H1 (cell line): ENCODE measurements around the gene GTF2A2. TPM values are rescaled to one million over a fixed set of nuclear protein-coding genes. Genes with fewer than 3 reads are reported as not detected.

Experiments used
- CTCF ChIA-PET: fragments of 300-600 bp; sonication (Branson Sonifier 250); formaldehyde crosslinking; loops from one replicate; lab custom pipeline; 2021; ENCODE audit not compliant: partially characterized antibody; lab: Charles Lee
- POLR2A ChIA-PET: fragments of 300-600 bp; sonication (Branson Sonifier 250); formaldehyde crosslinking; loops from one replicate; lab custom pipeline; 2021; ENCODE audit warnings: inconsistent platforms; ENCODE audit not compliant: partially characterized antibody; lab: Charles Lee
- DNase-seq, 2 experiments: peaks; one replicate each; pipeline versions ENCODE4 v3.0.0 to v3.0.0-alpha.2; 2010 to 2022; ENCODE audit warnings: low spot score in 2 of 2, low read depth in 1 of 2, mixed read lengths in 1 of 2
- FAIRE-seq: peaks from 2 replicates; lab custom pipeline; 2011; peaks lifted over from hg19 to GRCh38; lab: Jason Lieb, UNC
- H2AFZ ChIP-seq: 2 replicates; pipeline ENCODE4 v1.8.1; 2012; ENCODE audit warnings: low read length, inconsistent platforms
- H2AK5ac ChIP-seq: 2 replicates; pipeline ENCODE4 v1.6.1; 2013; ENCODE audit warnings: low read depth, low read length
- H2BK120ac ChIP-seq: replicated peaks from 2 replicates; pipeline ENCODE3; 2013; ENCODE audit warnings: low read depth, low read length, inconsistent platforms
- H2BK12ac ChIP-seq: 2 replicates; pipeline ENCODE4 v1.6.1; 2013; ENCODE audit warnings: low read depth, low read length
- H2BK15ac ChIP-seq: 2 replicates; pipeline ENCODE4 v1.6.1; 2013; ENCODE audit warnings: low read length
- H2BK20ac ChIP-seq: 2 replicates; pipeline ENCODE4 v1.6.1; 2013; ENCODE audit warnings: low read length
- H2BK5ac ChIP-seq: 2 replicates; pipeline ENCODE4 v1.6.1; 2013; ENCODE audit warnings: low read depth, low read length
- H3K14ac ChIP-seq: 2 replicates; pipeline ENCODE4 v1.6.1; 2013; ENCODE audit warnings: inconsistent platforms; ENCODE audit not compliant: insufficient read length
- H3K18ac ChIP-seq: 2 replicates; pipeline ENCODE4 v1.6.1; 2013; ENCODE audit warnings: low read length; ENCODE audit errors: extremely low read depth
- H3K23ac ChIP-seq: 2 replicates; pipeline ENCODE4 v1.6.1; 2013; ENCODE audit warnings: inconsistent platforms; ENCODE audit not compliant: insufficient read length
- H3K23me2 ChIP-seq: 2 replicates; pipeline ENCODE4 v1.6.1; 2013; ENCODE audit warnings: low read depth, low read length
- H3K27ac ChIP-seq: 2 replicates; pipeline ENCODE4 v1.6.1; 2011; ENCODE audit warnings: low read depth, low read length, inconsistent platforms
- H3K27me3 ChIP-seq, 4 experiments: replicated peaks in 1 of 4; 1 replicate in 1 of 4; 2 replicates in 3 of 4; pipeline versions ENCODE4 v1.6.1 to v1.8.1; 2011 to 2013; ENCODE audit warnings: low read length in 3 of 4, mild to moderate bottlenecking in 3 of 4, inconsistent platforms in 2 of 4, mixed read lengths in 2 of 4, moderate library complexity in 1 of 4; ENCODE audit not compliant: control insufficient read depth in 3 of 4, insufficient read depth in 3 of 4; ENCODE audit errors: extremely low read depth in 1 of 4
- H3K36me3 ChIP-seq, 4 experiments: 2 replicates each; pipeline versions ENCODE4 v1.6.1 to v1.8.1; 2011 to 2013; ENCODE audit warnings: mild to moderate bottlenecking in 4 of 4, low read length in 3 of 4, moderate library complexity in 2 of 4, control low read depth in 1 of 4, inconsistent platforms in 1 of 4; ENCODE audit not compliant: insufficient read depth in 4 of 4, control insufficient read depth in 2 of 4
- H3K4ac ChIP-seq: replicated peaks from 2 replicates; pipeline ENCODE3; 2013; ENCODE audit warnings: low read length, low read depth, mixed read lengths, inconsistent platforms; ENCODE audit not compliant: insufficient read length
- H3K4me1 ChIP-seq, 4 experiments: replicated peaks in 1 of 4; 1 replicate in 1 of 4; 2 replicates in 3 of 4; pipeline versions ENCODE4 v1.6.1 to v1.8.1; 2011 to 2013; ENCODE audit warnings: low read length in 3 of 4, inconsistent platforms in 2 of 4, mixed read lengths in 1 of 4; ENCODE audit not compliant: insufficient read depth in 4 of 4, control insufficient read depth in 3 of 4
- H3K4me2 ChIP-seq, 2 experiments: 2 replicates each; pipeline versions ENCODE4 v1.6.1 to v1.8.1; 2011 to 2013; ENCODE audit warnings: low read depth in 2 of 2, low read length in 2 of 2, control low read depth in 1 of 2, inconsistent platforms in 1 of 2, mild to moderate bottlenecking in 1 of 2; ENCODE audit not compliant: insufficient read depth in 1 of 2
- H3K4me3 ChIP-seq, 4 experiments: fragments of 200-600, 300-600 bp in 1 of 4; sonication (generic), shearing (Covaris generic), sonication (Bioruptor Twin) in 1 of 4; 2 replicates each; pipeline versions ENCODE4 v1.5.1 to v1.8.1; 2011 to 2016; ENCODE audit warnings: low read length in 4 of 4, low read depth in 3 of 4, control low read depth in 2 of 4, inconsistent platforms in 2 of 4, mild to moderate bottlenecking in 2 of 4, mixed read lengths in 1 of 4, moderate library complexity in 1 of 4; ENCODE audit not compliant: insufficient read depth in 2 of 4; ENCODE audit errors: extremely low read depth in 1 of 4
- H3K56ac ChIP-seq: replicated peaks from 2 replicates; pipeline ENCODE3; 2013; ENCODE audit warnings: low read depth, mild to moderate bottlenecking, mixed read lengths, low read length, inconsistent platforms; ENCODE audit not compliant: insufficient read length
- H3K79me1 ChIP-seq: 2 replicates; pipeline ENCODE4 v1.6.1; 2013; ENCODE audit warnings: low read depth, low read length, control low read depth
- H3K79me2 ChIP-seq, 2 experiments: 2 replicates each; pipeline versions ENCODE4 v1.6.1 to v1.8.1; 2012 to 2013; ENCODE audit warnings: low read length in 2 of 2, mild to moderate bottlenecking in 2 of 2, inconsistent platforms in 1 of 2; ENCODE audit not compliant: insufficient read depth in 2 of 2, control insufficient read depth in 1 of 2
- H3K9ac ChIP-seq, 4 experiments: replicated peaks in 1 of 4; 1 replicate in 1 of 4; 2 replicates in 3 of 4; pipeline versions ENCODE4 v1.6.1 to v1.8.1; 2011 to 2013; ENCODE audit warnings: low read depth in 3 of 4, low read length in 3 of 4, control low read depth in 2 of 4, mild to moderate bottlenecking in 2 of 4, moderate library complexity in 2 of 4, inconsistent platforms in 1 of 4; ENCODE audit errors: extremely low read depth in 1 of 4
- H3K9me3 ChIP-seq, 2 experiments: 2 replicates each; pipeline versions ENCODE4 v1.6.1 to v1.8.1; 2012 to 2013; ENCODE audit warnings: mild to moderate bottlenecking in 2 of 2, moderate library complexity in 2 of 2, control low read depth in 1 of 2, inconsistent platforms in 1 of 2, low read depth in 1 of 2, low read length in 1 of 2, mixed read lengths in 1 of 2; ENCODE audit not compliant: insufficient read depth in 2 of 2
- H4K20me1 ChIP-seq, 2 experiments: replicated peaks in 1 of 2; 2 replicates each; pipeline versions ENCODE3 to v1.8.1; 2011 to 2013; ENCODE audit warnings: inconsistent platforms in 2 of 2, low read length in 2 of 2, mild to moderate bottlenecking in 1 of 2; ENCODE audit not compliant: insufficient read depth in 2 of 2, control insufficient read depth in 1 of 2
- H4K5ac ChIP-seq: 2 replicates; pipeline ENCODE4 v1.6.1; 2013; ENCODE audit warnings: low read length, low read depth, mixed read lengths, inconsistent platforms; ENCODE audit not compliant: insufficient read length
- H4K8ac ChIP-seq: 2 replicates; pipeline ENCODE4 v1.8.0; 2013; ENCODE audit warnings: mild to moderate bottlenecking, moderate library complexity, low read length, inconsistent platforms; ENCODE audit not compliant: insufficient read depth; ENCODE audit errors: extremely low read depth
- H4K91ac ChIP-seq: replicated peaks from 2 replicates; pipeline ENCODE3; 2013; ENCODE audit warnings: low read length, mixed read lengths, inconsistent platforms; ENCODE audit not compliant: insufficient read length
- BRCA1 ChIP-seq: IDR thresholded peaks from 2 replicates; pipeline ENCODE4 v1.6.1; 2012; ENCODE audit warnings: low read depth, low read length, improper control_type of control experiment
- CEBPB ChIP-seq: IDR thresholded peaks from 2 replicates; pipeline ENCODE4 v1.6.1; 2012; ENCODE audit warnings: low read depth, low read length
- CREB1 ChIP-seq: IDR thresholded peaks from 2 replicates; pipeline ENCODE4 v1.6.1; 2012; ENCODE audit warnings: inconsistent platforms
- EGR1 ChIP-seq: IDR thresholded peaks from 2 replicates; pipeline ENCODE4 v1.6.1; 2011; ENCODE audit warnings: low read depth, low read length, borderline replicate concordance
- GTF2F1 ChIP-seq: IDR thresholded peaks from 2 replicates; pipeline ENCODE4 v1.6.1; 2012; ENCODE audit warnings: low read depth, low read length, improper control_type of control experiment, borderline replicate concordance
- PHF8 ChIP-seq: fragments of 200-600 bp; sonication (generic); conservative IDR thresholded peaks from 2 replicates; pipeline ENCODE4 v1.7.1; 2012; ENCODE audit warnings: low read depth, mild to moderate bottlenecking, inconsistent platforms, low read length, moderate library complexity
- POLR2A ChIP-seq, 2 experiments: IDR thresholded peaks; 1 replicate in 1 of 2; 2 replicates in 1 of 2; pipeline ENCODE4 v1.6.1; 2011; ENCODE audit warnings: low read depth in 2 of 2, low read length in 2 of 2, mild to moderate bottlenecking in 2 of 2; ENCODE audit errors: control extremely low read depth in 1 of 2
- POU5F1 ChIP-seq: IDR thresholded peaks from 2 replicates; pipeline ENCODE4 v1.6.1; 2011; ENCODE audit warnings: low read depth, mild to moderate bottlenecking, low read length, moderate library complexity
- SIRT6 ChIP-seq: IDR thresholded peaks from one replicate; pipeline ENCODE4 v1.7.1; 2012; ENCODE audit warnings: low read length, inconsistent platforms
- SP2 ChIP-seq: IDR thresholded peaks from 2 replicates; pipeline ENCODE4 v1.6.1; 2012; ENCODE audit warnings: mild to moderate bottlenecking, low read length, inconsistent platforms
- SRF ChIP-seq: IDR thresholded peaks from 2 replicates; pipeline ENCODE4 v1.6.1; 2011; ENCODE audit warnings: mild to moderate bottlenecking, low read depth, low read length, moderate library complexity
- TAF1 ChIP-seq: IDR thresholded peaks from 2 replicates; pipeline ENCODE4 v1.6.1; 2011; ENCODE audit warnings: mild to moderate bottlenecking, low read depth, low read length
- TEAD4 ChIP-seq: IDR thresholded peaks from 2 replicates; pipeline ENCODE4 v1.6.1; 2012; ENCODE audit warnings: low read depth, low read length, inconsistent platforms, mixed read lengths
- ZNF274 ChIP-seq: IDR thresholded peaks from 2 replicates; pipeline ENCODE4 v1.7.0; 2012; ENCODE audit warnings: low read length, borderline replicate concordance; ENCODE audit errors: extremely low read depth
- WGBS, 2 experiments: shearing (Covaris generic) in 1 of 2; methylation state at CpG; one replicate each; pipeline versions ENCODE4 v1.1.6 to v1.1.7; 2013 to 2015; ENCODE audit warnings: low lambda C conversion rate in 2 of 2, mixed read lengths in 2 of 2, inconsistent platforms in 1 of 2, low coverage in 1 of 2, missing lambda C conversion rate in 1 of 2; ENCODE audit not compliant: insufficient replicate concordance in 2 of 2, insufficient coverage in 1 of 2, insufficient read length in 1 of 2; ENCODE audit errors: extremely low coverage in 1 of 2, missing lambda C conversion rate in 1 of 2; 5-methylcytosine and 5-hydroxymethylcytosine counted together
- polyA plus RNA-seq, 7 experiments: library from polyadenylated mRNA; depleted of rRNA in 3 of 7; stranded (reverse) in 5 of 7; unstranded in 2 of 7; fragments of >200 nt in 5 of 7; fragments of 200-250 nt in 2 of 7; gene quantifications; 1 replicate in 5 of 7; 2 replicates in 1 of 7; 4 replicates in 1 of 7; pipeline versions ENCODE4 v1.2.1 to v1.2.3, GENCODE V29; 2011 to 2013; ENCODE audit warnings: missing spikeins in 2 of 7, mixed read lengths in 2 of 7
- total RNA-seq: library from RNA; stranded (reverse); fragmentation: NEBNext Ultra II Directional; extraction: Animal tissue kit (Norgen Biotek cat#: 25700); gene quantifications from 2 replicates; pipeline ENCODE4 v1.2.1, GENCODE V29; 2021

GTF2A2 gene
- total and polyA plus RNA-seq, 2 of the 8 experiments (the other 6 are each of a cell fraction or from before 2014, with no cell fraction given): 52.2 to 161 TPM

GRCh38 chr15:59674361-59674877, 17.1 kb upstream of the GTF2A2 start:
- no peaks in the 10 kb centered on the region for H3K79me2 ChIP-seq
- H2BK12ac ChIP-seq: no peak overlapping the region
- H4K20me1 ChIP-seq: no peaks in the 10 kb centered on the region
- H2AK5ac ChIP-seq: no peak overlapping the region
- no peak overlapping the region for H2BK15ac ChIP-seq
- no peak overlapping the region for H4K91ac ChIP-seq
- DNase-seq (no peak), FAIRE-seq (no peak)
- no peaks in the 10 kb centered on the region for H3K23me2 ChIP-seq
- no peak overlapping the region for H2BK120ac ChIP-seq
- no peak overlapping the region for H2BK5ac ChIP-seq
- no peak overlapping the region for H3K14ac ChIP-seq
- H3K56ac ChIP-seq: no peak overlapping the region
- H3K23ac ChIP-seq: no peak overlapping the region
- H3K79me1 ChIP-seq: no peaks in the 10 kb centered on the region; the same call in 1 of the 2 replicates
- 92% methylated on average over 3 of the region's 3 CpGs; no CpG with 5 or more reads in 1 of the 2 experiments for WGBS, 2 experiments
- no peak overlapping the region for H2BK20ac ChIP-seq
- H4K5ac ChIP-seq: no peak overlapping the region
- no peak overlapping the region for H2AFZ ChIP-seq
- H3K4ac ChIP-seq: no peak overlapping the region
- H3K9me3 ChIP-seq: no peaks in the 10 kb centered on the region
- H3K4me3 ChIP-seq: no peak overlapping the region
- H3K18ac ChIP-seq: no peak overlapping the region
- no peak overlapping the region for H3K4me2 ChIP-seq
- H3K9ac ChIP-seq: no peak overlapping the region
- POLR2A ChIA-PET: no interaction called here
- no peak overlapping the region for H3K27ac ChIP-seq
- no peaks in the 10 kb centered on the region for H3K27me3 ChIP-seq
- CTCF ChIA-PET: interaction anchor here (0.8 kb wide), 1 partner anchor 19 kb away, joined by 3 read pairs; no protein-coding TSS in a partner anchor
- peaks cover 6 to 72% (median 45%) of the 10 kb centered on the region in 4 experiments for H3K36me3 ChIP-seq
- H3K4me1 ChIP-seq: no peaks in the 10 kb centered on the region
- no peak overlapping the region for H4K8ac ChIP-seq
- TF ChIP-seq PHF8 (no peak), SP2 (no peak), SRF (no peak), TAF1 (no peak), GTF2F1 (no peak), POU5F1 (no peak), TEAD4 (no peak), CREB1 (no peak), CEBPB (no peak), SIRT6 (no peak), EGR1 (no peak), ZNF274 (no peak), BRCA1 (no peak), POLR2A (IDR thresholded peaks at IDR 0.05; ENCODE audit: control extremely low read depth in 1 of 2, low read depth in 2 of 2, low read length in 2 of 2) (no peak)
